ENCODE measurements around the gene FERD3L. TPM values are rescaled to one million over a fixed set of nuclear protein-coding genes. Genes with fewer than 3 reads are reported as not detected.
A peak's percentile ranks its signal among the peaks of the same experiment; 100 is the strongest.

The FERD3L gene
- total RNA-seq, 2 experiments from 2014 or later = not detected

GRCh38 chr7:19133390-19133789 is 11.8 kb downstream of the FERD3L start:
- ChIA-PET POLR2A (no interaction called here), CTCF (ENCODE audit: unreplicated experiment) (no interaction called here)
- Histone ChIP-seq H3K79me2 (ENCODE audit: insufficient read depth, low read depth, low read length) (no peaks in the 10 kb centered on the region), H2AFZ (ENCODE audit: low read length) (no peak overlapping the region), H3K9me2 (ENCODE audit: insufficient read depth, low read length) (no peaks in the 10 kb centered on the region), H3K9me3 (ENCODE audit: low read length) (no peaks in the 10 kb centered on the region), H3K4me2 (ENCODE audit: low read length) (no peak overlapping the region), H3K27ac (ENCODE audit: low read depth, low read length, poor library complexity, severe bottlenecking) (no peak overlapping the region), H3K36me3 (ENCODE audit: insufficient read depth, low read length) (no peaks in the 10 kb centered on the region), H4K20me1 (ENCODE audit: insufficient read depth, low read length) (no peaks in the 10 kb centered on the region), H3K4me1 (ENCODE audit: insufficient read depth, low read length, poor library complexity, severe bottlenecking) (no peaks in the 10 kb centered on the region), H3K4me3 (ENCODE audit: low read depth, low read length, poor library complexity, severe bottlenecking) (no peak overlapping the region)
- BruUV-seq (replicated peaks) = no TSS peak
- intact Hi-C loops (cut with micrococcal nuclease; ENCODE audit: unreplicated experiment) = no loop called here
- no peak for TF ChIP-seq EZH2phosphoT487 (IDR thresholded peaks at IDR 0.05; ENCODE audit: borderline replicate concordance, low read depth, low read length)
- TF ChIP-seq CTCF (conservative IDR thresholded peaks at IDR 0.05; ENCODE audit: low read length) = no peak
- no peak for DNase-seq (ENCODE audit: low spot score)

GRCh38 chr7:19128856-19129255 is 16.4 kb downstream of the FERD3L start:
- H2AFZ ChIP-seq (ENCODE audit: low read length) = no peak overlapping the region
- ChIA-PET CTCF (ENCODE audit: unreplicated experiment) (no interaction called here), POLR2A (no interaction called here)
- H3K36me3 ChIP-seq (ENCODE audit: insufficient read depth, low read length) = no peaks in the 10 kb centered on the region
- TF ChIP-seq EZH2phosphoT487 (IDR thresholded peaks at IDR 0.05; ENCODE audit: borderline replicate concordance, low read depth, low read length) (no peak), CTCF (conservative IDR thresholded peaks at IDR 0.05; ENCODE audit: low read length) (no peak)
- no TSS peak for BruUV-seq (replicated peaks)
- H3K9me2 ChIP-seq (ENCODE audit: insufficient read depth, low read length) = no peaks in the 10 kb centered on the region
- no peak overlapping the region for H3K4me2 ChIP-seq (ENCODE audit: low read length)
- H3K79me2 ChIP-seq (ENCODE audit: insufficient read depth, low read depth, low read length) = no peaks in the 10 kb centered on the region
- H3K4me3 ChIP-seq (ENCODE audit: low read depth, low read length, poor library complexity, severe bottlenecking) = no peak overlapping the region
- intact Hi-C loops (cut with micrococcal nuclease; ENCODE audit: unreplicated experiment) = no loop called here
- H3K27ac ChIP-seq (ENCODE audit: low read depth, low read length, poor library complexity, severe bottlenecking) = no peak overlapping the region
- DNase-seq (ENCODE audit: low spot score) = no peak
- H3K9me3 ChIP-seq (ENCODE audit: low read length) = no peaks in the 10 kb centered on the region
- H3K4me1 ChIP-seq (ENCODE audit: insufficient read depth, low read length, poor library complexity, severe bottlenecking) = no peaks in the 10 kb centered on the region
- H4K20me1 ChIP-seq (ENCODE audit: insufficient read depth, low read length) = no peaks in the 10 kb centered on the region

- Histone ChIP-seq H3K36me3 (ENCODE audit: insufficient read depth, low read length) (no peaks in the 10 kb centered on the region), H3K9me2 (ENCODE audit: insufficient read depth, low read length) (no peaks in the 10 kb centered on the region), H3K27ac (ENCODE audit: low read depth, low read length, poor library complexity, severe bottlenecking) (no peak overlapping the region), H3K9me3 (ENCODE audit: low read length) (no peaks in the 10 kb centered on the region), H3K4me1 (ENCODE audit: insufficient read depth, low read length, poor library complexity, severe bottlenecking) (no peaks in the 10 kb centered on the region), H3K79me2 (ENCODE audit: insufficient read depth, low read depth, low read length) (no peaks in the 10 kb centered on the region), H3K4me3 (ENCODE audit: low read depth, low read length, poor library complexity, severe bottlenecking) (no peak overlapping the region), H3K4me2 (ENCODE audit: low read length) (no peak overlapping the region), H2AFZ (ENCODE audit: low read length) (no peak overlapping the region), H4K20me1 (ENCODE audit: insufficient read depth, low read length) (no peaks in the 10 kb centered on the region; the same call in 1 of the 2 replicates)
- ChIA-PET POLR2A (no interaction called here), CTCF (ENCODE audit: unreplicated experiment) (no interaction called here)
- TF ChIP-seq EZH2phosphoT487 (IDR thresholded peaks at IDR 0.05; ENCODE audit: borderline replicate concordance, low read depth, low read length) (no peak), CTCF (conservative IDR thresholded peaks at IDR 0.05; ENCODE audit: low read length) (peak; percentile 78)
- intact Hi-C loops (cut with micrococcal nuclease; ENCODE audit: unreplicated experiment) = no loop called here
- no TSS peak for BruUV-seq (replicated peaks)
- DNase-seq (ENCODE audit: low spot score) = peak; percentile 1
Observed at GRCh38 chr7:19121977-19122588, 23.1 kb downstream of the FERD3L start.
